ENCODE measurements around the gene EIF4E3. TPM values are rescaled to one million over a fixed set of nuclear protein-coding genes. Genes with fewer than 3 reads are reported as not detected.
A peak's percentile ranks its signal among the peaks of the same experiment; 100 is the strongest.

EIF4E3 gene
- total and polyA plus RNA-seq, 7 donors: 10.3 to 60.1 (median 48.6) TPM

GRCh38 chr3:71753701-71754609 is 28.8 kb upstream of the EIF4E3 start, which contains the start of gene GPR27:
GPR27 (plus strand) TSS chr3:71753855; CDS start chr3:71754050, 195 bp downstream.
- H3K27me3 ChIP-seq (ENCODE audit: insufficient read depth in 3 of 3, low read length in 2 of 3): peaks cover 0 to 47% (median 11%) of the 10 kb centered on the region in 3 donors
- DNase-seq (peak; percentile 17 to 53), ATAC-seq (peak in 3 of 4 donors; percentile 38 to 44 (median 38))
- no peaks in the 10 kb centered on the region for H3K9me3 ChIP-seq
- 0 to 1% (median 1%) methylated on average over 68 to 131 of the region's 131 CpGs for WGBS, 3 donors
- TF ChIP-seq, protein P1, sequence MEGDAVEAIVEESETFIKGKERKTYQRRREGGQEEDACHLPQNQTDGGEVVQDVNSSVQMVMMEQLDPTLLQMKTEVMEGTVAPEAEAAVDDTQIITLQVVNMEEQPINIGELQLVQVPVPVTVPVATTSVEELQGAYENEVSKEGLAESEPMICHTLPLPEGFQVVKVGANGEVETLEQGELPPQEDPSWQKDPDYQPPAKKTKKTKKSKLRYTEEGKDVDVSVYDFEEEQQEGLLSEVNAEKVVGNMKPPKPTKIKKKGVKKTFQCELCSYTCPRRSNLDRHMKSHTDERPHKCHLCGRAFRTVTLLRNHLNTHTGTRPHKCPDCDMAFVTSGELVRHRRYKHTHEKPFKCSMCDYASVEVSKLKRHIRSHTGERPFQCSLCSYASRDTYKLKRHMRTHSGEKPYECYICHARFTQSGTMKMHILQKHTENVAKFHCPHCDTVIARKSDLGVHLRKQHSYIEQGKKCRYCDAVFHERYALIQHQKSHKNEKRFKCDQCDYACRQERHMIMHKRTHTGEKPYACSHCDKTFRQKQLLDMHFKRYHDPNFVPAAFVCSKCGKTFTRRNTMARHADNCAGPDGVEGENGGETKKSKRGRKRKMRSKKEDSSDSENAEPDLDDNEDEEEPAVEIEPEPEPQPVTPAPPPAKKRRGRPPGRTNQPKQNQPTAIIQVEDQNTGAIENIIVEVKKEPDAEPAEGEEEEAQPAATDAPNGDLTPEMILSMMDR (IDR thresholded peaks at IDR 0.05): no peak
- no peaks in the 10 kb centered on the region for H3K4me1 ChIP-seq
- no peaks in the 10 kb centered on the region for H3K36me3 ChIP-seq (ENCODE audit: insufficient read depth in 1 of 2, low read depth in 1 of 2)
- intact Hi-C loops (cut with DNase I): no loop called here
- H3K27ac ChIP-seq: no peak within 1 kb of the TSS
- H3K4me3 ChIP-seq: peak within 1 kb of the TSS; percentile 61

DNA sequence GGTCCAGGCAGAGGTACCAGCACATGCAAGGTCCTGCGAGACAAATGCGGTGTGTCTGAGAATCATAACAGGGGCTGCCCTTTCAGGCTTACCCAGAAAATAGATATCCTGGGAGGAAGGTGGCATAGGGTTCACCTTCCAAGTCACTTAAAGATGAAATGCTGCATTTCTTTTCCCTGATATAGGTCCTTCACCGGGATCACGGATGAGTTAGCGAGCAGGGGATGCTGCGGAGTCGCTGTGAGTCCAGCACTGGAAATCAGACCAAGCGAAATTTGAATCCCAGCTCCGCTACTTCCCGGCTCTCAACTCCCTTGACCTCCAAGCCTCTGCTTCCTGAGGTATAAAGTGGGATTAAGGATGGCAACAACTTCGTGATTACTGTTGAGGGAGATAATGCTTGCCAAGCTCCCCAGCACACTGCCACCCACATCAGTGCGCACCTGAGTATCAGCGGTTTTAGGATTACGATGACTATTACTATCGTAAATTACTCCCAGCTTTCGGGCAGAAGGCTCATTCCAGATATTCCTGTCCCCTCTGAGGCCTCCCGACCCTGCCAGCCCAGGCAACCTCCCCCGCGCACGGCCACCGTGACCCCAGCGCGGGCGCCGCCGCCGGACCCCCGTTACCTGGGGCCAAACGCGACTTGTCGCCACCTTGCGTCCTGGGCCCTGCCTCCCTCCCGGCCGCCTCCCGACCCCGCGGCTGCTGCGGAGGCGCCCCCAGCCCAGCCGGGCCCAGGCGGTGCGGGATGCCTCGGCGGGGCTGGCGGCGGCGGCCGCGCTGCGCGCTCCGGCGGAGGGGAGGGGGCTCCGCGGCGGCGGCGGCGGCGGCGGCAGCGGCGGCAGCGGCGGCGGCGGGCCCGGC is 27.9 kb upstream of the EIF4E3 start:
- Histone ChIP-seq H3K27me3 (ENCODE audit: insufficient read depth in 3 of 3, low read length in 2 of 3) (peaks cover 0 to 47% (median 11%) of the 10 kb centered on the region in 3 donors), H3K27ac (no peak overlapping the region), H3K4me3 (peak overlapping the region; percentile 61), H3K36me3 (ENCODE audit: insufficient read depth in 1 of 2, low read depth in 1 of 2) (no peaks in the 10 kb centered on the region), H3K4me1 (no peaks in the 10 kb centered on the region), H3K9me3 (no peaks in the 10 kb centered on the region)
- ATAC-seq (no peak), DNase-seq (no peak)
- intact Hi-C loops (cut with DNase I): no loop called here
- 12 to 29% (median 19%) methylated on average over 34 to 68 of the region's 68 CpGs for WGBS, 3 donors
- TF ChIP-seq, protein P1 (IDR thresholded peaks at IDR 0.05): no peak

DNA sequence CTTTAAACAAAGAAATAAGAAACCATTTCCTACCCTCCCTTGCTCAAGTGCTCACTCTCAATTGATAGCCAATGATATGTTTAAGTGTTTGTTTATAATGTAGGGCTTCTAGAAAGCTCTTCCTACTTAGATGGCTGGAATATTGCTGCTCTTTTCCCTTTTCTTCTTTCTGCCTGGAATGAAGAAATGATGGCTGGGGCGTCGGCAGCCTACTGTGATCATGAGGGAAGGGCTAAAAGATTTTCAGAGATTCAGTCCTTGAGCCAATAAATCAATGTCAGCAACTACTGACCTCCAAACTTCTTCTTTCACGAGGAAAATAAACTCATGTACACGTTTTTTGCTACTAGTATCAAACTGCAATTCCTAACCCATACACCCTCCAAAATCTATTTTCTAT is 26.4 kb upstream of the EIF4E3 start:
- H3K4me1 ChIP-seq: no peaks in the 10 kb centered on the region
- H3K9me3 ChIP-seq: no peaks in the 10 kb centered on the region
- DNase-seq (no peak), ATAC-seq (no peak)
- 91 to 97% (median 93%) methylated on average over 4 of the region's 4 CpGs for WGBS, 3 donors
- intact Hi-C loops (cut with DNase I): no loop called here
- TF ChIP-seq, protein P1 (IDR thresholded peaks at IDR 0.05): no peak
- peaks cover 0 to 37% (median 11%) of the 10 kb centered on the region in 3 donors for H3K27me3 ChIP-seq (ENCODE audit: insufficient read depth in 3 of 3, low read length in 2 of 3)
- no peak overlapping the region for H3K4me3 ChIP-seq
- H3K36me3 ChIP-seq (ENCODE audit: insufficient read depth in 1 of 2, low read depth in 1 of 2): no peaks in the 10 kb centered on the region
- H3K27ac ChIP-seq: no peak overlapping the region

- no peak overlapping the region for H3K27ac ChIP-seq
- no peaks in the 10 kb centered on the region for H3K27me3 ChIP-seq (ENCODE audit: insufficient read depth in 3 of 3, low read length in 2 of 3)
- no peaks in the 10 kb centered on the region for H3K36me3 ChIP-seq (ENCODE audit: insufficient read depth in 1 of 2, low read depth in 1 of 2)
- H3K4me1 ChIP-seq: no peaks in the 10 kb centered on the region
- intact Hi-C loops (cut with DNase I): no loop called here
- ATAC-seq (no peak), DNase-seq (no peak)
- TF ChIP-seq, protein P1 (IDR thresholded peaks at IDR 0.05): no peak
- WGBS, 3 donors: 85 to 89% (median 86%) methylated on average over 3 of the region's 3 CpGs
- no peak overlapping the region for H3K4me3 ChIP-seq
- H3K9me3 ChIP-seq: peaks cover 20% of the 10 kb centered on the region
Observed at GRCh38 chr3:71744738-71745137, 19.5 kb upstream of the EIF4E3 start.
